Activated T-cell treated with anti-CD3 and anti-CD28 coated beads, Interleukin-2, amount 50 U/mL, for 4 hours (primary cell): ENCODE data around the gene KIF2C. TPM values are rescaled to one million over a fixed set of nuclear protein-coding genes. Genes with fewer than 3 reads are reported as not detected.
"Not testable (repeated sequence)": the region's sequence is repeated elsewhere in the genome, so short reads cannot be mapped to it uniquely, and the experiment has no call there.

Source experiments
- ATAC-seq, 2 donors: fragments of 200-7000 bp; cut with Tn5 transposase; one replicate each; pipeline ENCODE4 v1.10.0; 2021
- DNase-seq: peaks from one replicate; pipeline ENCODE4 v3.0.0-alpha.2; 2020
- H3K27me3 Mint-ChIP-seq: one replicate; pipeline ENCODE4 v1.8.0; 2021; ENCODE audit warnings: low read depth, mixed read lengths
- H3K36me3 Mint-ChIP-seq: one replicate; pipeline ENCODE4 v1.8.0; 2022; ENCODE audit warnings: mixed read lengths; ENCODE audit not compliant: insufficient read depth
- H3K4me1 Mint-ChIP-seq: one replicate; pipeline ENCODE4 v1.8.0; 2021; ENCODE audit warnings: low read depth, mixed read lengths
- H3K4me3 Mint-ChIP-seq: one replicate; pipeline ENCODE4 v1.8.0; 2021; ENCODE audit warnings: mild to moderate bottlenecking, moderate library complexity, mixed read lengths
- H3K9me3 Mint-ChIP-seq: one replicate; pipeline ENCODE4 v1.8.0; 2021; ENCODE audit warnings: mixed read lengths
- total RNA-seq, 3 donors: library from RNA; stranded (reverse); gene quantifications; one replicate each; pipeline ENCODE4 v1.2.1, GENCODE V29; 2021

The KIF2C gene
- total RNA-seq: 1 to 10 TPM; 5.0 to 8.1 (median 8.1) TPM

GRCh38 chr1:44739307-44740178, at the start of gene KIF2C:
Gene KIF2C (plus strand): TSS chr1:44739837. CDS start chr1:44739933, 96 bp downstream.
- H3K9me3 Mint-ChIP-seq: no peaks in the 10 kb centered on the region
- peak within 1 kb of the TSS; percentile 82 for H3K4me3 Mint-ChIP-seq
- no peaks in the 10 kb centered on the region for H3K36me3 Mint-ChIP-seq
- DNase-seq (peak; percentile 96), ATAC-seq (peak; percentile 99 to 100)
- H3K27me3 Mint-ChIP-seq: no peaks in the 10 kb centered on the region
- H3K4me1 Mint-ChIP-seq: peaks cover 14% of the 10 kb centered on the region

GRCh38 chr1:44693159-44693558, 46.5 kb upstream of the KIF2C start:
- DNase-seq: no peak
- Mint-ChIP-seq H3K36me3 (peaks cover 2% of the 10 kb centered on the region), H3K27me3 (peaks cover 4% of the 10 kb centered on the region), H3K9me3 (no peaks in the 10 kb centered on the region), H3K4me3 (no peak overlapping the region), H3K4me1 (peaks cover 22% of the 10 kb centered on the region)
- ATAC-seq: no peak

GRCh38 chr1:44693900-44694299, 45.7 kb upstream of the KIF2C start:
- Mint-ChIP-seq H3K4me1 (peaks cover 23% of the 10 kb centered on the region), H3K36me3 (peaks cover 2% of the 10 kb centered on the region), H3K27me3 (peaks cover 4% of the 10 kb centered on the region), H3K9me3 (no peaks in the 10 kb centered on the region), H3K4me3 (no peak overlapping the region)
- no peak for ATAC-seq
- no peak for DNase-seq

DNA sequence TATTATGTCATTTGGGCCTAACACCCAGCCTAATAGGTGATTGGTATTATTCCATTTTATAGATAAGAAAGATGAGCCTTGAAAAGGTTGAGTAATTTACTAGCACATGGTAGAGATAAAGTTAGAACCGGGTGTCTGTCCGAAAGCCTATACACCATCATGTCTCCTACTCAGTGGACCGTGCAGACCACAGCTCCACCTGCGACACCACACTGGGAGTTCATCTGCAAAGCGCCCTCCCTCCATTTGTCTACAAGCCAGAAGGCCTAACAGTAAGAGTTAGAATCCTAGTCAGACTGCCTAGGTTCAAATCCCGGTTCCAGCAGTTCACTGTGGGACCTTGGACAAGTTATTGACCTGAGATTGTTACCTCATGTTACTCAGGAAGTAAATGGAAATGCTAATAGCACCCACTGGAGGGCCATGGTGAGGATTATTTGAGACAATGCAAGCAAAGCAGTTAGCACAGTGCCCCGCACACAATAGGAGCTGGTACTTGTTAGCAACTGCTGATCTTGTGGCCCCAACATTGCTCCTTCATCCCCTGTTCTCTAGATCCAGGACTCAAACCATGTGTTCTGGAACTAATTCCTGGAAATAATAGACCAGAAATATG, 44.7 kb upstream of the KIF2C start:
- ATAC-seq (no peak), DNase-seq (no peak)
- no peaks in the 10 kb centered on the region for H3K9me3 Mint-ChIP-seq
- H3K4me1 Mint-ChIP-seq: peaks cover 23% of the 10 kb centered on the region
- peaks cover 4% of the 10 kb centered on the region for H3K27me3 Mint-ChIP-seq
- peaks cover 2% of the 10 kb centered on the region for H3K36me3 Mint-ChIP-seq
- H3K4me3 Mint-ChIP-seq: no peak overlapping the region

- Mint-ChIP-seq H3K4me1 (peaks cover 23% of the 10 kb centered on the region), H3K27me3 (peaks cover 4% of the 10 kb centered on the region), H3K9me3 (no peaks in the 10 kb centered on the region), H3K36me3 (peaks cover 2% of the 10 kb centered on the region), H3K4me3 (no peak overlapping the region)
- DNase-seq (no peak), ATAC-seq (no peak)
Measured at GRCh38 chr1:44695671-44696070, 44.0 kb upstream of the KIF2C start.

- H3K9me3 Mint-ChIP-seq: no peaks in the 10 kb centered on the region
- peaks cover 23% of the 10 kb centered on the region for H3K4me1 Mint-ChIP-seq
- ATAC-seq (no peak), DNase-seq (no peak)
- H3K27me3 Mint-ChIP-seq: peaks cover 4% of the 10 kb centered on the region
- H3K36me3 Mint-ChIP-seq: peaks cover 2% of the 10 kb centered on the region
- no peak overlapping the region for H3K4me3 Mint-ChIP-seq
Measured at GRCh38 chr1:44696101-44696500, 43.5 kb upstream of the KIF2C start.

DNA sequence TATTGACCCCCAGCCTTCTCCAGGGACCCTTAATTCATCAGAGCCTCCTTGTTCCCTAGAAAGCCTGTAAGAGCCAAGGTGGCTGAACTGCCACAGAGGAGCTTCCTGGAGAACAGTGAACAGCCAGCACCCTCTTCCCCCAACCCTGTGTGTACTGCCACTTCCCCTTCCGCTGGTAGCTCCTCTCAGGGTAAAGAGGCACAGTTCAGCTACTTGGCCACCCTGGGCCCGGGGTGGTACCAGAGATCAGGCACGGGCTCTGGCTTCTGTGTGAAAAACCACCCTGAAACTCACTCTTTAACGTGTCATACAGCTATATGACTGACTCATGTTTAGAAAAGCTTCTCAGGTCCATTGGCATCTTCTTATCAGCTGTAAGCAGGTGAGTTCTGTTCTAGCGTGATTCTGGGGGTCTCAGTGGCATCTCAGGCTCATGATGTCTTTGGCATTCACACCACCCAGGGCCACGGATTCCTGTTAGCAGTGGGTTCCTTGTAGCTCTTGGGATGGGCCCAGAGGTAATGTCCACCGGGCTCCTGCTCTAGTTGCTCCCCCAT, 42.8 kb upstream of the KIF2C start:
- DNase-seq: no peak
- peak; percentile 90 to 95 for ATAC-seq
- H3K36me3 Mint-ChIP-seq: no peaks in the 10 kb centered on the region
- H3K4me1 Mint-ChIP-seq: peaks cover 23% of the 10 kb centered on the region
- H3K4me3 Mint-ChIP-seq: peak overlapping the region; percentile 52
- no peaks in the 10 kb centered on the region for H3K27me3 Mint-ChIP-seq
- no peaks in the 10 kb centered on the region for H3K9me3 Mint-ChIP-seq

GRCh38 chr1:44698138-44698537, 41.5 kb upstream of the KIF2C start:
- Mint-ChIP-seq H3K4me1 (peaks cover 23% of the 10 kb centered on the region), H3K36me3 (no peaks in the 10 kb centered on the region), H3K9me3 (no peaks in the 10 kb centered on the region)

DNA sequence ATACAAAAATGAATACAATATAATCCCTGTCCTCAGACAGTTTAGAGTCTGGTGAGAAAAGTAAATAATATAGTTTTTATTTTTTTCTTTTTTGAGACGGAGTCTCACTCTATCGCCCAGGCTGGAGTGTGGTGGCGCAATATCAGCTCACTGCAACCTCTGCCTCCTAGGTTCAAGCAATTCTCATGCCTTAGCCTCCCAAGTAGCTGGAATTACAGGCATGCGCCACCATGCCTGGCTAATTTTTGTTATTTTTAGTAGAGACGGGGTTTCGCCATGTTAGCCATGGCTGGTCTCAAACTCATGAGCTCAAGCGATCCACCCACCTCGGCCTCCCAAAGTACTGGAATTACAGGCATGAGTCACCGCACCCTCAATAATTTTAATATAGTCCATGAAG, 40.3 kb upstream of the KIF2C start:
- not testable (repeated sequence) for H3K36me3 Mint-ChIP-seq, DNase-seq, ATAC-seq, H3K9me3 Mint-ChIP-seq, H3K4me3 Mint-ChIP-seq, H3K27me3 Mint-ChIP-seq
- H3K4me1 Mint-ChIP-seq: peaks cover 23% of the 10 kb centered on the region

More at GRCh38 chr1:44698138-44698537, 41.5 kb upstream of the KIF2C start:
- ATAC-seq: no peak
- Mint-ChIP-seq H3K27me3 (no peaks in the 10 kb centered on the region), H3K4me3 (no peak overlapping the region)
- no peak for DNase-seq

GRCh38 chr1:44700573-44700972, 39.1 kb upstream of the KIF2C start:
- no peak for DNase-seq
- ATAC-seq: no peak
- no peak overlapping the region for H3K4me3 Mint-ChIP-seq
- H3K4me1 Mint-ChIP-seq: peaks cover 21% of the 10 kb centered on the region
- no peaks in the 10 kb centered on the region for H3K36me3 Mint-ChIP-seq
- H3K27me3 Mint-ChIP-seq: no peaks in the 10 kb centered on the region
- H3K9me3 Mint-ChIP-seq: no peaks in the 10 kb centered on the region

GRCh38 chr1:44701141-44701573, 38.5 kb upstream of the KIF2C start:
- Mint-ChIP-seq H3K36me3 (no peaks in the 10 kb centered on the region), H3K27me3 (no peaks in the 10 kb centered on the region), H3K9me3 (no peaks in the 10 kb centered on the region), H3K4me3 (no peak overlapping the region), H3K4me1 (peaks cover 17% of the 10 kb centered on the region)
- ATAC-seq: no peak
- no peak for DNase-seq

GRCh38 chr1:44705470-44705869, 34.2 kb upstream of the KIF2C start:
- ATAC-seq (no peak), DNase-seq (no peak)
- H3K27me3 Mint-ChIP-seq: peaks cover 3% of the 10 kb centered on the region
- no peaks in the 10 kb centered on the region for H3K9me3 Mint-ChIP-seq
- H3K36me3 Mint-ChIP-seq: no peaks in the 10 kb centered on the region
- H3K4me3 Mint-ChIP-seq: no peak overlapping the region
- peaks cover 15% of the 10 kb centered on the region for H3K4me1 Mint-ChIP-seq

DNA sequence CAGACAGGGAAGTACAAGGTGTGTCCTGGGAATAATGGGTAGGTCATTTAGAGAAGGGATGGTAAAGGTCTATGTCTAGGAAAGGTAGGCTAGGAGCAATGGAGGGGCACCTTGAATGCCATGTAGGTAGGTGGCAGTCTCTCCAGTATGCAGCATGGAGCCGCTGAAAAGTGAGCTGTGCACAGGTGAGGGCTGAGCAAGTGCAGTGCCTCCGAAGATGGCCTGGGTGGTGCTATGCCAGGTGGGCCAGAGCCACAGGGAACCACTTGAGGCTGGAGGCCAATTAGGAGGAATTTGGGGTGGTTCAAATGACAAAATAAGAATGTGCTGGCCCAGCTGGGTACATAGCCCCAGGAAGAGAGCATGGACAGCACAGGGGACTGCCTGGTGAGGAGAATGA, 33.7 kb upstream of the KIF2C start:
- no peaks in the 10 kb centered on the region for H3K9me3 Mint-ChIP-seq
- H3K36me3 Mint-ChIP-seq: no peaks in the 10 kb centered on the region
- ATAC-seq: no peak
- peaks cover 3% of the 10 kb centered on the region for H3K27me3 Mint-ChIP-seq
- no peak overlapping the region for H3K4me3 Mint-ChIP-seq
- DNase-seq: no peak
- peaks cover 15% of the 10 kb centered on the region for H3K4me1 Mint-ChIP-seq

DNA sequence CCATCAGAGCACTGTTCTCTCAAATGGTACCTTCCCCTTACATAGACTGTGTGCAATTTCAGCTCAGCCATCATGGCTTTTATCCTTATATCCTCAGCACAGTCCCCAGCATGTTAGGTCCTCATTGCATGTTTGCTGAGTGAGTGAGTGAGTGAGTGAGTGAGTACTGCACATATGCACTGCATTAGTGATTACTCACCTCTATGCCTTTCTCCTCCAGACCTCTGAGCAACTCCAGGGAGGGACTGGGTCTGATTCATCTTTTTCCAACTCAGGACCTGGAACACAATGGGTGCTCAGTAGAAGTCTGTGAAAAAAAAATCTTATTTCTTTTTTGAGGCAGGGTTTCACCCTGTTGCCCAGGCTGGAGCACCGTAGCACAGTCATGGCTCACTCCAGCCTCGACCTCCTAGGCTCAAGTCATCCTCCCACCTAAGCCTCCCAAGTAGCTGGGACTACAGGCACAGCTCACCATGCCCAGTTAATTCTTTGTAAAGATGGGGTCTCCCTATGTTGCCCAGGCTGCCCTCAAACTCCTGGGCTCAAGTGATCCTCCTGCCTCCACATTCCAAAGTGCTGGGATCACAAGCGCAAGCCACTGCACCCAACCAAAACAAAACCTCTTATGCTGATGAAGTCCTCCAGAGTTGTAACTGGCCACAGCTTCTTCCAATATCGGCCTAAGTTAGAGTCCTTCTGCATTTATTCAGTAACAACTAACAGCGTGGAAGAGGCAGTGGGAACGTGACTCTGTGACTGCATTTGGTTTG, 32.3 kb upstream of the KIF2C start:
- H3K4me3 Mint-ChIP-seq: no peak overlapping the region
- no peak for DNase-seq
- H3K27me3 Mint-ChIP-seq: peaks cover 3% of the 10 kb centered on the region
- peak in 1 of 2 donors; percentile 38 for ATAC-seq
- no peaks in the 10 kb centered on the region for H3K9me3 Mint-ChIP-seq
- no peaks in the 10 kb centered on the region for H3K36me3 Mint-ChIP-seq
- peaks cover 15% of the 10 kb centered on the region for H3K4me1 Mint-ChIP-seq
